Measurements from ENCODE around the gene NRTN.
"Not testable (repeated sequence)": the region's sequence is repeated elsewhere in the genome, so short reads cannot be mapped to it uniquely, and the experiment has no call there.

DNA sequence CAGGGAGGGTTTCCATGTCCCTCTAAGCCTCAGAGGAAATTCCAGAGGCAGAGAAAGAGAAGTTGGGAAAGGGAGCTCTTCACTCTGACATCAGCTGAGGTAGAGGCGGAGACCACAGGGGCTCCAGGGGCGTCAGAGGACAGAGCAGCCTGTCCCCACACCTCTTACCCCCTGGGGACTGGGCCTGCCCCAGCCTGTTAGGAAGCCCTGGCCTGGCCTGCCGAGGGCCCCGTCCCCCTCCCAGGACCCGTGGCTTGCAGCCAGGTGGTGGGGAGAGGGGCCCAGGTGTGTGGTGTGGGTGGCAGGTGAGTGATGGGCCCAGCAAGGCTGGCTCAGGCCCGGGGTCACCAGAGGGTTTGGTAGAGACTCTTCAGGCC lies 36.9 kb downstream of the NRTN start:
- not testable (repeated sequence) for TF ChIP-seq POLR2A (IDR thresholded peaks at IDR 0.05)
- TF ChIP-seq, protein P1, sequence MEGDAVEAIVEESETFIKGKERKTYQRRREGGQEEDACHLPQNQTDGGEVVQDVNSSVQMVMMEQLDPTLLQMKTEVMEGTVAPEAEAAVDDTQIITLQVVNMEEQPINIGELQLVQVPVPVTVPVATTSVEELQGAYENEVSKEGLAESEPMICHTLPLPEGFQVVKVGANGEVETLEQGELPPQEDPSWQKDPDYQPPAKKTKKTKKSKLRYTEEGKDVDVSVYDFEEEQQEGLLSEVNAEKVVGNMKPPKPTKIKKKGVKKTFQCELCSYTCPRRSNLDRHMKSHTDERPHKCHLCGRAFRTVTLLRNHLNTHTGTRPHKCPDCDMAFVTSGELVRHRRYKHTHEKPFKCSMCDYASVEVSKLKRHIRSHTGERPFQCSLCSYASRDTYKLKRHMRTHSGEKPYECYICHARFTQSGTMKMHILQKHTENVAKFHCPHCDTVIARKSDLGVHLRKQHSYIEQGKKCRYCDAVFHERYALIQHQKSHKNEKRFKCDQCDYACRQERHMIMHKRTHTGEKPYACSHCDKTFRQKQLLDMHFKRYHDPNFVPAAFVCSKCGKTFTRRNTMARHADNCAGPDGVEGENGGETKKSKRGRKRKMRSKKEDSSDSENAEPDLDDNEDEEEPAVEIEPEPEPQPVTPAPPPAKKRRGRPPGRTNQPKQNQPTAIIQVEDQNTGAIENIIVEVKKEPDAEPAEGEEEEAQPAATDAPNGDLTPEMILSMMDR (IDR thresholded peaks at IDR 0.05) = not testable (repeated sequence)
